PC-9 (cell line): Measurements from ENCODE around the gene ARHGEF37.

Experiments used
- EZH2 ChIP-seq: fragments of 200-600 bp; sonication (generic); IDR thresholded peaks from 2 replicates; pipeline ENCODE4 v1.8.0; 2017; ENCODE audit warnings: antibody characterized with exemption, low read depth
- TF ChIP-seq, protein P1 (sequence below): fragments of 200-600 bp; sonication (generic); conservative IDR thresholded peaks from 2 replicates; pipeline ENCODE4 v1.6.1; 2017; ENCODE audit warnings: mixed run types, antibody characterized with exemption, mild to moderate bottlenecking, moderate library complexity

DNA sequence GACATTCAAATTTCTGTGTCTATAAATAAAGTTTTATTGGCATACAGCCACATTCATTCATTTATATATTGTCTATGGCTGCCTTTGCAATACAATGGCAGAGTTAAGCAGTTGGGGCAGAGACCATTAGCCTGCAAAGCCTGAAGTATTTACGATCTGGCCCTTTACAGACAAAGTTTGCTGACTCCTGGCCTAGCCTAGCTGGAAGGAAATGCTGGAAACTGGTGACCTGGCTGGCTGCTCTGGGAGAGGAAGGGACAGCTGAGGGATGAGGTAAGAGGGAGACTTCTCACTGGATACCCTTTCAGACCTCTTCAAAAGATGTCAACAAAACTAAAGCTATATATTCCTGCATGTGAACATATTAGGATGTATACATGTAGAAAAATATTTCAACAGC lies 82.8 kb downstream of the ARHGEF37 start:
- TF ChIP-seq, protein P1, sequence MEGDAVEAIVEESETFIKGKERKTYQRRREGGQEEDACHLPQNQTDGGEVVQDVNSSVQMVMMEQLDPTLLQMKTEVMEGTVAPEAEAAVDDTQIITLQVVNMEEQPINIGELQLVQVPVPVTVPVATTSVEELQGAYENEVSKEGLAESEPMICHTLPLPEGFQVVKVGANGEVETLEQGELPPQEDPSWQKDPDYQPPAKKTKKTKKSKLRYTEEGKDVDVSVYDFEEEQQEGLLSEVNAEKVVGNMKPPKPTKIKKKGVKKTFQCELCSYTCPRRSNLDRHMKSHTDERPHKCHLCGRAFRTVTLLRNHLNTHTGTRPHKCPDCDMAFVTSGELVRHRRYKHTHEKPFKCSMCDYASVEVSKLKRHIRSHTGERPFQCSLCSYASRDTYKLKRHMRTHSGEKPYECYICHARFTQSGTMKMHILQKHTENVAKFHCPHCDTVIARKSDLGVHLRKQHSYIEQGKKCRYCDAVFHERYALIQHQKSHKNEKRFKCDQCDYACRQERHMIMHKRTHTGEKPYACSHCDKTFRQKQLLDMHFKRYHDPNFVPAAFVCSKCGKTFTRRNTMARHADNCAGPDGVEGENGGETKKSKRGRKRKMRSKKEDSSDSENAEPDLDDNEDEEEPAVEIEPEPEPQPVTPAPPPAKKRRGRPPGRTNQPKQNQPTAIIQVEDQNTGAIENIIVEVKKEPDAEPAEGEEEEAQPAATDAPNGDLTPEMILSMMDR = no peak
- no peak for TF ChIP-seq EZH2
